PC-3 (cell line): ENCODE measurements around the gene TMTC1. TPM values are rescaled to one million over a fixed set of nuclear protein-coding genes. Genes with fewer than 3 reads are reported as not detected.

ENCODE experiments used
- ATAC-seq: fragments of 200-7000 bp; cut with Tn5 transposase; 2 replicates; pipeline ENCODE4 v1.9.1; 2020; ENCODE audit warnings: mild to moderate bottlenecking, moderate library complexity
- BruUV-seq: library from RNA; stranded (reverse); fragments of 400-500 nt; replicated peaks from 2 replicates; lab custom pipeline; 2021; lab: Mats Ljungman, UMichigan
- CTCF ChIA-PET: fragments of 300-600 bp; sonication (Branson Sonifier 250); formaldehyde crosslinking; loops from one replicate; lab custom pipeline; 2022; ENCODE audit warnings: antibody characterized with exemption; lab: Charles Lee
- POLR2A ChIA-PET: fragments of 300-600 bp; sonication (Branson Sonifier 250); formaldehyde crosslinking; loops from one replicate; lab custom pipeline; 2022; ENCODE audit warnings: antibody characterized with exemption; ENCODE audit not compliant: unreplicated experiment; lab: Charles Lee
- DNase-seq: peaks from one replicate; pipeline ENCODE4 v3.0.0-alpha.2; 2015
- H2AFZ ChIP-seq: fragments of 300-600 bp; sonication (generic); 2 replicates; pipeline ENCODE4 v1.6.0; 2016; ENCODE audit warnings: antibody characterized with exemption, low read length
- H3F3A ChIP-seq: fragments of 300-600 bp; sonication (generic); one replicate; pipeline ENCODE4 v1.6.0; 2017; ENCODE audit warnings: antibody characterized with exemption, low read length, control low read depth, mild to moderate bottlenecking; ENCODE audit not compliant: unreplicated experiment
- H3K27ac ChIP-seq: fragments of 300-600 bp; sonication (generic); 2 replicates; pipeline ENCODE4 v1.5.1; 2016; ENCODE audit warnings: mild to moderate bottlenecking, low read length
- H3K27me3 ChIP-seq: fragments of 300-600 bp; sonication (generic); 2 replicates; pipeline ENCODE4 v1.6.1; 2016; ENCODE audit warnings: low read length, mixed read lengths
- H3K36me3 ChIP-seq: fragments of 300-600 bp; sonication (generic); 2 replicates; pipeline ENCODE4 v1.6.1; 2016; ENCODE audit warnings: low read depth, mixed run types, low read length, mixed read lengths
- H3K4me1 ChIP-seq: fragments of 300-600 bp; sonication (generic); 2 replicates; pipeline ENCODE4 v1.5.1; 2016; ENCODE audit warnings: low read length; ENCODE audit not compliant: insufficient read depth
- H3K4me2 ChIP-seq: fragments of 300-600 bp; sonication (generic); 2 replicates; pipeline ENCODE4 v1.6.0; 2016; ENCODE audit warnings: low read length
- H3K4me3 ChIP-seq: fragments of 300-600 bp; sonication (generic); 2 replicates; pipeline ENCODE4 v1.5.1; 2016; ENCODE audit warnings: mild to moderate bottlenecking, low read length, mixed read lengths
- H3K79me2 ChIP-seq: fragments of 300-600 bp; sonication (generic); 2 replicates; pipeline ENCODE4 v1.6.1; 2017; ENCODE audit warnings: low read length, mixed read lengths
- H3K9ac ChIP-seq: fragments of 300-600 bp; sonication (generic); 2 replicates; pipeline ENCODE4 v1.6.0; 2016; ENCODE audit warnings: mild to moderate bottlenecking, low read length
- H3K9me2 ChIP-seq: fragments of 300-600 bp; sonication (generic); replicated peaks from 2 replicates; pipeline ENCODE4 v1.6.1; 2016; ENCODE audit warnings: mixed run types, low read length, mixed read lengths
- H3K9me3 ChIP-seq: fragments of 300-600 bp; sonication (generic); 2 replicates; pipeline ENCODE4 v1.6.1; 2016; ENCODE audit warnings: low read length, mixed read lengths
- H4K20me1 ChIP-seq: fragments of 300-600 bp; sonication (generic); 2 replicates; pipeline ENCODE4 v1.6.1; 2016; ENCODE audit warnings: low read length, mixed read lengths
- EZH2 ChIP-seq: fragments of 300-600 bp; sonication (generic); IDR thresholded peaks from one replicate; pipeline ENCODE4 v1.6.1; 2017; ENCODE audit warnings: antibody characterized with exemption, mild to moderate bottlenecking, low read length; ENCODE audit not compliant: unreplicated experiment
- EZH2phosphoT487 ChIP-seq: fragments of 300-600 bp; sonication (generic); IDR thresholded peaks from 2 replicates; pipeline ENCODE4 v1.6.1; 2018; ENCODE audit warnings: mild to moderate bottlenecking, antibody characterized with exemption, low read length, borderline replicate concordance
- intact Hi-C: fragments of 100-400 bp; cut with micrococcal nuclease; formaldehyde crosslinking; loops from 2 replicates; pipeline ENCODE4 v1.9.0; 2023
- total RNA-seq: library from RNA; depleted of rRNA; stranded (reverse); fragments of >200 nt; gene quantifications from 2 replicates; pipeline ENCODE4 v1.2.3, GENCODE V29; 2014
- TF ChIP-seq, protein P1 (sequence below): fragments of 300-600 bp; sonication (generic); conservative IDR thresholded peaks from 2 replicates; pipeline ENCODE4 v1.5.1; 2017; ENCODE audit warnings: antibody characterized with exemption, low read depth, mild to moderate bottlenecking, low read length

TMTC1 gene
- total RNA-seq, 1 experiment from 2014 or later = 5.8 TPM

DNA sequence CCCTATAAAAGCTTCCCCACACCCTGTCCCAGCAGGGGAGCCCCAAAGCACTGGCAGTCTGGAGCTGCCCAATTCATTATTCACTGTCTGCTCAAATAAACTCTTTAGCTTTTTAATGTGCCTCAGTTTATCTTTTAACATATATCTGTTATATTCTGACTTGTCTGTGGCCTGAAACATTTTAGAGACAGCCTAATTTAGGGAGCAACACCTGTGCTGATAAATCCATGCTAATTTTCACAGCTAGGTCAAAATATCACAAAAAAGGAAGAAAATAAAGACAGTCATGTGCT, 32.9 kb downstream of the TMTC1 start:
- no peaks in the 10 kb centered on the region for H3K9me2 ChIP-seq
- H3K9ac ChIP-seq = no peak overlapping the region
- H4K20me1 ChIP-seq = no peaks in the 10 kb centered on the region
- no peaks in the 10 kb centered on the region for H3K9me3 ChIP-seq
- H3K4me1 ChIP-seq = no peaks in the 10 kb centered on the region
- intact Hi-C loops = no loop called here
- H2AFZ ChIP-seq = no peak overlapping the region
- H3F3A ChIP-seq = no peaks in the 10 kb centered on the region
- BruUV-seq = no TSS peak
- ChIA-PET POLR2A (no interaction called here), CTCF (no interaction called here)
- peaks cover 6% of the 10 kb centered on the region; the same call in 1 of the 2 replicates for H3K27me3 ChIP-seq
- H3K79me2 ChIP-seq = no peaks in the 10 kb centered on the region
- no peak overlapping the region for H3K4me3 ChIP-seq
- ATAC-seq (no peak), DNase-seq (no peak)
- H3K4me2 ChIP-seq = no peak overlapping the region
- no peaks in the 10 kb centered on the region for H3K36me3 ChIP-seq
- TF ChIP-seq EZH2 (no peak), EZH2phosphoT487 (no peak)
- TF ChIP-seq, protein P1, sequence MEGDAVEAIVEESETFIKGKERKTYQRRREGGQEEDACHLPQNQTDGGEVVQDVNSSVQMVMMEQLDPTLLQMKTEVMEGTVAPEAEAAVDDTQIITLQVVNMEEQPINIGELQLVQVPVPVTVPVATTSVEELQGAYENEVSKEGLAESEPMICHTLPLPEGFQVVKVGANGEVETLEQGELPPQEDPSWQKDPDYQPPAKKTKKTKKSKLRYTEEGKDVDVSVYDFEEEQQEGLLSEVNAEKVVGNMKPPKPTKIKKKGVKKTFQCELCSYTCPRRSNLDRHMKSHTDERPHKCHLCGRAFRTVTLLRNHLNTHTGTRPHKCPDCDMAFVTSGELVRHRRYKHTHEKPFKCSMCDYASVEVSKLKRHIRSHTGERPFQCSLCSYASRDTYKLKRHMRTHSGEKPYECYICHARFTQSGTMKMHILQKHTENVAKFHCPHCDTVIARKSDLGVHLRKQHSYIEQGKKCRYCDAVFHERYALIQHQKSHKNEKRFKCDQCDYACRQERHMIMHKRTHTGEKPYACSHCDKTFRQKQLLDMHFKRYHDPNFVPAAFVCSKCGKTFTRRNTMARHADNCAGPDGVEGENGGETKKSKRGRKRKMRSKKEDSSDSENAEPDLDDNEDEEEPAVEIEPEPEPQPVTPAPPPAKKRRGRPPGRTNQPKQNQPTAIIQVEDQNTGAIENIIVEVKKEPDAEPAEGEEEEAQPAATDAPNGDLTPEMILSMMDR = no peak
- no peak overlapping the region for H3K27ac ChIP-seq

DNA sequence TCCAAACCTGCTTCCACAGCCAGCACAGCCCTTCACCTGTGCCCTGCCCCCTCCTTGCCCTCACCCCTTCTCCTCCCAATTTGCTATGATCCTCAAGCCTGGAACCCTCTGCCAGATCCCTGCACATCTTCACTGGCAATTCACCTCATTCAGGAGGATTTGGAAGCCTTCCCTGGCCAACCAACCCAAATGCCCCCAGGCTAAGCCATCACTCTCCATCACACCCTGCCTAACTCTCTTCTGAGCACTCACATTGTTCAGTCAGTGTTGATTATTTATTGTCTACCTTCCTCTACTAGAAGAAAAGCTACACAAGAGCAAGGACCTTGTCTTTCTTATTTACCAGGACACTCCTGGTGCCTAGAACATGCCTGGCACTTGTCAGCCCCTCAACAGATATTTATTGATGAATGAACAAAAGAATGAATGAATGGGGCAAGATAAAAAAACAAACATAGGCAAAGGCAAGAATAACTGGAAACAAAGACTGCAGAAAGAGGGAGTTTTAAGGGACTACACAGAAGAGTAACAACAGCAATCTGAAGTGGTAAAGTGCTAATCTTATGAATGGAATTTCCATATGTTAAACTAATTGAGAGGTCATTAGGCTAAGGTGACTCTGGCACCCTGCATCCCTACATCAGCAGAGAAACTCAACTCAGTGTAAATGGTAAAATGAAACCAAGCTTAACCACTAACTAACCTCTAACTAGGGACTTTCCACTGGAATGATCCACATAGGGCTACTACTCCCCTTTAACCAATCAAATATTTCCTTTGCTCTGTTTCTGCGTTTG, 33.4 kb downstream of the TMTC1 start:
- Histone ChIP-seq H3K4me1 (no peaks in the 10 kb centered on the region), H3K79me2 (no peaks in the 10 kb centered on the region), H3K4me2 (no peak overlapping the region), H3F3A (no peaks in the 10 kb centered on the region), H3K27me3 (peaks cover 9% of the 10 kb centered on the region; the same call in 1 of the 2 replicates), H3K9ac (no peak overlapping the region), H3K27ac (no peak overlapping the region), H2AFZ (no peak overlapping the region), H3K9me3 (no peaks in the 10 kb centered on the region), H3K9me2 (no peaks in the 10 kb centered on the region), H3K4me3 (no peak overlapping the region), H3K36me3 (no peaks in the 10 kb centered on the region), H4K20me1 (no peaks in the 10 kb centered on the region)
- no TSS peak for BruUV-seq
- TF ChIP-seq EZH2phosphoT487 (no peak), EZH2 (no peak)
- TF ChIP-seq, protein P1 = no peak
- DNase-seq (no peak), ATAC-seq (no peak)
- POLR2A ChIA-PET = no interaction called here
- intact Hi-C loops = no loop called here
- CTCF ChIA-PET = no interaction called here

DNA sequence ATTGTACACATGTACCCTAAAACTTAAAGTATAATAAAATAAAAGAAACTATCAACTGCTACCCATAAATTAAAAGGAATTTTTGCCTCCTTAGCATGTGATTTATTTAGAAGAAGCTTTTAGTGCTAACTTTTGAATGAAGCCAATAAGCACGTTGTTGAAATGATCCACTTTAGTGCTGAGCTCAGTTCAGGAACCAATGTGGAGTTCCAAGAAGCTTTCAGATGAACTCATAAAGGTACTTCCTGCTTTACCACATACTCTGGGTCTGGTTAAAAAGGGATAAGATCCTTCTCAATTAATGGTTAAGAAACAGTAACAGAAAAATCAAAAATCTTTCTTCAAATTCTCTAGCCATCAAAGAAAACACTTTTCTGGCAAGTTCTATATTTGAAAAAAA, 39.4 kb downstream of the TMTC1 start:
- no TSS peak for BruUV-seq
- no peaks in the 10 kb centered on the region for H3K9me3 ChIP-seq
- TF ChIP-seq, protein P1 = no peak
- intact Hi-C loops = no loop called here
- no peak overlapping the region for H3K4me2 ChIP-seq
- no peaks in the 10 kb centered on the region for H3K36me3 ChIP-seq
- H3K79me2 ChIP-seq = no peaks in the 10 kb centered on the region
- no peak overlapping the region for H3K27ac ChIP-seq
- H3K27me3 ChIP-seq = peaks cover 9% of the 10 kb centered on the region; the same call in 1 of the 2 replicates
- DNase-seq (no peak), ATAC-seq (no peak)
- no peaks in the 10 kb centered on the region for H3F3A ChIP-seq
- no peaks in the 10 kb centered on the region for H3K9me2 ChIP-seq
- POLR2A ChIA-PET = no interaction called here
- H3K9ac ChIP-seq = no peak overlapping the region
- H2AFZ ChIP-seq = no peak overlapping the region
- no peaks in the 10 kb centered on the region for H3K4me1 ChIP-seq
- H3K4me3 ChIP-seq = no peak overlapping the region
- H4K20me1 ChIP-seq = no peaks in the 10 kb centered on the region
- CTCF ChIA-PET = no interaction called here
